CD14-positive monocyte (primary cell): ENCODE data around the gene LRRC10B. TPM values are rescaled to one million over a fixed set of nuclear protein-coding genes. Genes with fewer than 3 reads are reported as not detected.

Source experiments
- DNase-seq, 3 donors: peaks; one replicate each; pipeline ENCODE4 v3.0.0-alpha.2; 2011 to 2022
- H2AFZ ChIP-seq: 2 replicates; pipeline ENCODE4 v1.6.0; 2012; ENCODE audit warnings: mild to moderate bottlenecking, low read depth, low read length, inconsistent platforms; ENCODE audit not compliant: insufficient read depth, poor library complexity, severe bottlenecking
- H3K27ac ChIP-seq, 2 donors: 1 replicate in 1 of 2; 2 replicates in 1 of 2; pipeline ENCODE4 v1.5.1; 2012 to 2013; ENCODE audit warnings: low read length in 2 of 2, control low read depth in 1 of 2, inconsistent platforms in 1 of 2, low read depth in 1 of 2, mild to moderate bottlenecking in 1 of 2
- H3K27me3 ChIP-seq, 2 donors: one replicate each; pipeline versions ENCODE4 v1.6.0 to v1.6.1; 2011 to 2013; ENCODE audit warnings: low read length in 2 of 2; ENCODE audit not compliant: control insufficient read depth in 2 of 2, insufficient read depth in 2 of 2
- H3K36me3 ChIP-seq, 2 donors: replicated peaks in 1 of 2; 1 replicate in 1 of 2; 2 replicates in 1 of 2; pipeline versions ENCODE4 v1.5.1 to v1.6.1; 2012 to 2013; ENCODE audit warnings: low read length in 2 of 2, control low read depth in 1 of 2, inconsistent platforms in 1 of 2, mild to moderate bottlenecking in 1 of 2; ENCODE audit not compliant: insufficient read depth in 2 of 2, control insufficient read depth in 1 of 2
- H3K4me1 ChIP-seq, 2 donors: 1 replicate in 1 of 2; 2 replicates in 1 of 2; pipeline versions ENCODE4 v1.5.1 to v1.6.1; 2012 to 2013; ENCODE audit warnings: low read length in 2 of 2, control low read depth in 1 of 2, inconsistent platforms in 1 of 2, mild to moderate bottlenecking in 1 of 2, moderate library complexity in 1 of 2; ENCODE audit not compliant: insufficient read depth in 2 of 2, control insufficient read depth in 1 of 2
- H3K4me2 ChIP-seq: replicated peaks from 2 replicates; pipeline ENCODE3; 2012; ENCODE audit warnings: low read length, moderate library complexity, mild to moderate bottlenecking; ENCODE audit not compliant: poor library complexity, severe bottlenecking; ENCODE audit errors: extremely low read depth
- H3K4me3 ChIP-seq, 3 experiments: fragments of 200-600 bp in 1 of 3; sonication (generic) in 1 of 3; replicated peaks in 1 of 3; 1 replicate in 2 of 3; 2 replicates in 1 of 3; pipeline ENCODE4 v1.5.1; 2011 to 2013; ENCODE audit warnings: low read length in 3 of 3, mild to moderate bottlenecking in 3 of 3, control low read depth in 2 of 3, low read depth in 2 of 3, inconsistent platforms in 1 of 3, moderate library complexity in 1 of 3
- H3K79me2 ChIP-seq: 2 replicates; pipeline ENCODE4 v1.6.0; 2012; ENCODE audit warnings: mild to moderate bottlenecking, control low read depth, inconsistent platforms, low read length, moderate library complexity; ENCODE audit not compliant: insufficient read depth
- H3K9ac ChIP-seq: 2 replicates; pipeline ENCODE4 v1.6.0; 2017; ENCODE audit warnings: low read length, mild to moderate bottlenecking; ENCODE audit not compliant: insufficient read depth, poor library complexity, severe bottlenecking
- H3K9me3 ChIP-seq, 2 donors: replicated peaks in 1 of 2; 1 replicate in 1 of 2; 2 replicates in 1 of 2; pipeline versions ENCODE4 v1.5.1 to v1.6.1; 2012 to 2013; ENCODE audit warnings: low read length in 2 of 2, control low read depth in 1 of 2; ENCODE audit not compliant: control insufficient read depth in 1 of 2, insufficient read depth in 1 of 2
- H4K20me1 ChIP-seq: 2 replicates; pipeline ENCODE4 v1.6.0; 2012; ENCODE audit warnings: mild to moderate bottlenecking, low read length, control low read depth, moderate library complexity; ENCODE audit not compliant: insufficient read depth
- H3K27ac Mint-ChIP-seq, 7 donors: one replicate each; pipeline ENCODE4 v1.8.0; 2020; ENCODE audit warnings: mild to moderate bottlenecking in 7 of 7, mixed read lengths in 7 of 7, moderate library complexity in 6 of 7, inconsistent platforms in 2 of 7
- H3K27me3 Mint-ChIP-seq, 3 donors: one replicate each; pipeline ENCODE4 v1.8.0; 2021 to 2022; ENCODE audit warnings: low read depth in 3 of 3, mild to moderate bottlenecking in 3 of 3, mixed read lengths in 3 of 3, moderate library complexity in 3 of 3, inconsistent platforms in 1 of 3
- H3K36me3 Mint-ChIP-seq, 2 donors: one replicate each; pipeline ENCODE4 v1.8.0; 2020; ENCODE audit warnings: mixed read lengths in 2 of 2, inconsistent platforms in 1 of 2, mild to moderate bottlenecking in 1 of 2
- H3K4me1 Mint-ChIP-seq: one replicate; pipeline ENCODE4 v1.8.0; 2020; ENCODE audit warnings: mild to moderate bottlenecking, mixed read lengths
- H3K4me3 Mint-ChIP-seq, 2 donors: one replicate each; pipeline ENCODE4 v1.8.0; 2020; ENCODE audit warnings: mild to moderate bottlenecking in 2 of 2, mixed read lengths in 2 of 2, moderate library complexity in 1 of 2
- H3K9me3 Mint-ChIP-seq, 7 donors: one replicate each; pipeline ENCODE4 v1.8.0; 2020 to 2022; ENCODE audit warnings: mixed read lengths in 7 of 7, mild to moderate bottlenecking in 6 of 7, moderate library complexity in 6 of 7, inconsistent platforms in 2 of 7
- CTCF ChIP-seq: fragments of 200-600 bp; IDR thresholded peaks from one replicate; pipeline ENCODE4 v1.8.0; 2022; ENCODE audit warnings: antibody characterized with exemption, mild to moderate bottlenecking
- WGBS: methylation state at CpG from one replicate; pipeline ENCODE4 v1.1.5; 2013; ENCODE audit warnings: missing lambda C conversion rate; ENCODE audit not compliant: insufficient coverage; 5-methylcytosine and 5-hydroxymethylcytosine counted together
- intact Hi-C, 2 donors: fragments of 100-400 bp; cut with micrococcal nuclease; formaldehyde crosslinking; loops; one replicate each; pipeline versions ENCODE4 v1.15.0 to v1.15.1; 2023
- polyA plus RNA-seq, 3 donors: library from polyadenylated mRNA; depleted of rRNA in 1 of 3; unstranded in 2 of 3; stranded (reverse) in 1 of 3; fragments of 300-500 nt in 2 of 3; fragments of >200 nt in 1 of 3; fragmentation: Illumina TruSeq in 2 of 3; gene quantifications; 1 replicate in 2 of 3; 2 replicates in 1 of 3; pipeline ENCODE4 v1.2.3, GENCODE V29; 2012 to 2021

The LRRC10B gene
- polyA plus RNA-seq, 3 donors, result not detected

GRCh38 chr11:61549662-61550568, 41.4 kb downstream of the LRRC10B start:
- H3K27ac Mint-ChIP-seq, result no peak overlapping the region
- H3K27me3 Mint-ChIP-seq, result peaks cover 27 to 41% (median 29%) of the 10 kb centered on the region in 3 donors

More at GRCh38 chr11:61549662-61550568, 41.4 kb downstream of the LRRC10B start:
- Mint-ChIP-seq H3K4me1 (no peaks in the 10 kb centered on the region), H3K4me3 (no peak overlapping the region), H3K36me3 (no peaks in the 10 kb centered on the region), H3K9me3 (peaks cover 0 to 2% (median 0%) of the 10 kb centered on the region in 7 donors)
- H3K79me2 ChIP-seq, result no peaks in the 10 kb centered on the region
- no peak for DNase-seq
- H3K9ac ChIP-seq, result no peak overlapping the region
- H3K9me3 ChIP-seq, result peaks cover 0 to 6% of the 10 kb centered on the region in 2 donors
- H3K4me2 ChIP-seq, result no peak overlapping the region
- peaks cover 4 to 24% of the 10 kb centered on the region in 2 donors for H3K27me3 ChIP-seq
- no peaks in the 10 kb centered on the region for H4K20me1 ChIP-seq
- H3K4me1 ChIP-seq, result no peaks in the 10 kb centered on the region
- intact Hi-C loops, result no loop called here
- WGBS, result 83% methylated on average over 18 of the region's 23 CpGs
- H3K27ac ChIP-seq, result no peak overlapping the region
- H3K4me3 ChIP-seq, result no peak overlapping the region
- no peak for TF ChIP-seq CTCF
- no peaks in the 10 kb centered on the region for H3K36me3 ChIP-seq
- H2AFZ ChIP-seq, result no peak overlapping the region
